CD1c-positive myeloid dendritic cell (primary cell): ENCODE data around the gene ADAM17.
"Not testable (repeated sequence)": the region's sequence is repeated elsewhere in the genome, so short reads cannot be mapped to it uniquely, and the experiment has no call there.

Experiments
- DNase-seq: peaks from one replicate; pipeline ENCODE4 v3.0.0-alpha.2; 2016; ENCODE audit errors: extremely low spot score

The ADAM17 gene

DNA sequence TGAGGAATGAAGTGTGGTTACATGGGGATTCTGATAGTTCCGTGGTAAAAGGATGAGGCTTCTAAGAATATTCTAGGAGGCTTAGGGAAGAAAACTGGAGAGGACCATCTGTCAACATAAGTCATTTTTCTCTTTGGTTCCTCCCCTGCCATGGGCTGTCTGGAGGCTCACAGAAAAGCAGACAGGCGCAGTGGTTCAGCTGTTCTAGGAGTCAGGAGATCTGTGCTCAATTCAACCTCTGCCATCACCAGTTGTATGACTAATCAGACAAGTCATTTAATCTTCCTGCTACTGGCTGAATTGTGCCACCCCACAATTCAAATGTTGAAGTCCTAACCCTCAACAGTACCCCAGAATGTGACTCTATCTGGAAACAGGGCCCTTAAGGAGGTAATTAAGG lies 36.4 kb downstream of the ADAM17 start:
- no peak for DNase-seq

DNA sequence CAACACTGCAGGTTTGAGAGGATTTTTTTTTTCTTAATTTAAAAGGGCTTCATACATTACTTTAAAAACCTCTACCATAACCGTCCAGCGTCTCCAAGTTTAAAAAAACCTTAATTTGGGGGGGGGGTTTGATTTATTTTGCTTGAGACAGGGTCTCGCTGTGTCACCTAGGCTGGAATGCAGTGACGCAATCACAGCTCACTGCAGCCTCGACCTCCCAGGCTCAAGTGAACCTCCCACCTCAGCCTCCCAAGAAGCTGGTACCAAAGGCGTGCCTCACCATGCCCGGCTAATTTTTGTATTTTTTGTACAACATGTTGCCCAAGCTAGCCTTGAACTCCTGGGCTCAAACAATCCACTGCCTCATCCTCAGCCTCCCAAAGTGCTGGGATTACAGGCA lies 36.9 kb downstream of the ADAM17 start:
- DNase-seq, result no peak

DNA sequence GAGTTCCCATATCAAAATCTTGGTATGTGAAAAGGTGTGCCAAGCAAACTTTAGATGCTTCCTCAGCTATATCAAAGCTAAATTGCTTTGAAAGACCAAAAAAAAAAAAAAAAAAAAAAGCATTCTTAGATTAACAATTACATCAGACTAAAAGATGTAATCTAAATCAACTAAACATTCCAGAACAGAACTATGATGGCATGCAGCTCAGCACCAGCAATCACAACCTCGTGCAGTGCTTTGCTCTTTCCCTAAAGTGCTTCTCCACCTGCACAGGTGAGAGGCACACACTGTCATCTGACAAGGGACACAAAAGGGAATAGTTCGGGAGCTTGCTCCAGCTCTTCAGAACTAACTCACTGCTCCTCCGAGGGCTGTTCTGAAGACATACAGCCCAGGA lies 37.5 kb downstream of the ADAM17 start:
- DNase-seq, result no peak

DNA sequence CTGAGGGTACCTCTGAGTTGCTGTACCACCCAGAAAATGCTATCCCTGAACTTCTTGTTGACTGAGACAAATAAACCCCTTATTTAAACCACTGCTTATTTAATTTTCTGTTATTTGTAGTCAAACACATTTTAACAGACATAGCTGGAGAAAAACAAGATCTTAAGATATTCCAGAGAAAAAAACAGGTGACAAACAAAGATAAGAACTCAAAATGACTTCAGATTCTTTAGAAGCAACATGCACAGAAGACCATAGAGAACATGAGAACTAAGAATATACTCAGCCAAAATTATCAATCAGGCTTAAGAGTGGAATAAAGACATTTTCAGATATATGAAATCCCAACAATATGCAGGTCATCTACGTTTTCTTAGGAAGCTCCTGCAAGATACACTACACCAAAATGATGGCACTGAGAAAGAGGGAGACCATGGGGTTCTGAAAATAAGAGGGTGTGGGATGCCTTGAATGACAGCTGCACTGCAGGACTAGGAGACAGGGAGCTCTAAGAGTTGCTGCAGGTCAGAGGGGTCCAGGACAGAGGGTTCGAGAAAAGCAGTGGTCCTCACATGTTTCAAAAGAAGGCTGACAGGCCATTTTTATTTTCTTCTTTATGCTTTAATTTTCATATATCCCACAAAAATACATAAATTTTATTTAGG lies 38.4 kb downstream of the ADAM17 start:
- DNase-seq, result no peak

DNA sequence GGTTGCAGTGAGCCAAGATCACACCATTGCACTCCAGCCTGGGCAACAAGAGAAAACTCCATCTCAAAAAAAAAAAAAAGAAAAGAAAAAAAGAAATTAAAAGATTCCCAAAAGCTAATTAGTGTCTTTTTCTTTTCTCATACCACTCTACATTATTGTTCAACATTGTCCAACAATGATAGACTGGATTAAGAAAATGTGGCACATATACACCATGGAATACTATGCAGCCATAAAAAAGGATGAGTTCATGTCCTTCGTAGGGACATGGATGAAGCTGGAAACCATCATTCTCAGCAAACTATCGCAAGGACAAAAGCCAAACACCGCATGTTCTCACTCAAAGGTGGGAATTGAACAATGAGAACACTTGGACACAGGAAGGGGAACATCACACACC lies 41.7 kb downstream of the ADAM17 start:
- DNase-seq, result not testable (repeated sequence)

DNA sequence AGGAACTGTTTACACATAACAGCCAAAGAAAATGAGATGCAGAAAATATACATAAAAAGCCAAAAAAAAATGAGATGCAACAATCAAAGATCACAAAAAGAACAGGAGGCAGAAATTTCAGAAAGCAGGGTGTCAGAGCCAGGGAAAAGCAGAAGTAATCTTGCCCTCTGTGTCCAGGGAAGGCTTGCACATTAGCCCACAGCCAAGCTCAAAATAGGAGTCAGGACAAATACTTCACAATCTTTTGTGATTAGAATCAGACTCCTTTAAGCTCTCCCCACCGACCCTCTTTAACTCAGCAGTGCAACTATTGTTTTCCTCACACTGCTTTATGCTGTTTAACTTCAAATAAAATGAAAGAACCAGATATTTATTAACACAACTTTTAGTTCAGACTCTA lies 46.7 kb downstream of the ADAM17 start:
- DNase-seq, result peak; percentile 12

DNA sequence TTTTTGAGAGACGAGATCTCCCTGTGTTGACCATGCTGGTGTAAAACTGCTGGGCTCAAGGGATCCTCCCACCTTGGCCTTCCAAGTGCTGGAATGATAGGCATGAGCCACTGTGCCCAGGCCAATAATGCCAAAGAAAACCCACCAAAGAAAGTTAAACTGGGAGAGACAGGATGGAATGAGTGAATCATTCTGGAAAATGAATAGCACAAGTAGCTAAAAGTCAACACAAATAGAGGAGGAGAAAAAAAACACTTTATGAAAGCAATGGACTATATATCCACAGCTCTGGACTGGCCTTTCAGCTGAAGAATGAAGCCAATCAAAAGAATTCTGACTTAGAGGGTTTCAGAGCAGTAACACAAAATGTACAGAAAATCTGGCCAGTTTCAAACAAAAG lies 57.4 kb downstream of the ADAM17 start:
- no peak for DNase-seq

DNA sequence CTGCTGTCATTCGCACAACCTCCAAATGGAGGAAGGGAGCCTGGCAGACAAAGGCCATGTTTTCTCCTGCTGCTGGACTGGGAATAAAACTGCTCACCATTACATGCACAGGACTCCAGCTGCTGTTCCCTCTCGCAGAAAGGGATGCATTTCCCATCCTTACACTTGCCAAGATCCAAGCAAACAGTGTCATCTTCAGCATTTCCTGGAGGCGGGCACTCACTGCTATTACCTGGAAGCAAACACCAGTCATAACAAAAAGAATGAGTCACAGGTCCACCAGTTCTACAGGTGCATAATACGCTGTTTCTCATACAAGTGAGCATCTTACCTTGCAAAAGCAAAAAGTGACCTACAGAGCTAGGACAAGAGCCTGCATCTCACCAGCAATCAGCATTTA lies 58.6 kb downstream of the ADAM17 start:
- no peak for DNase-seq

DNA sequence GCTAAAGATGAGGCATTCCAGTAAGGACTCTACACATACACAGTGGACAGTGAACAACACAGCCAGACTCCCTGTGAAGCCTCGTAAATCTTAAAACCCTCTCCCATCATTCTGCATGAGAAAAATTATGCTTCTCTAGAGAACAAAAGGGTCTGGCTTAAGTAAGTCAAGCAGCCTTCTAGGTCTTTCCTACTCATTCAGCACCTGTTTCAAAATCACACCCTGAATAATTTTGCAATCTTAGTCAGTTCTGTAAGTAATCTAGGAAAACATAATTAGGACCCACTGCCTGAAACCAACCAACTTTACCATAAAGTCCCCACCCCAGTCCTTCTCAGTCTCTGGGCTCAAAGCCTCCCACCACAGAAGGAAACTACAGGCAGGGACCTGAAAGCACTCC lies 61.5 kb downstream of the ADAM17 start:
- DNase-seq, result no peak

DNA sequence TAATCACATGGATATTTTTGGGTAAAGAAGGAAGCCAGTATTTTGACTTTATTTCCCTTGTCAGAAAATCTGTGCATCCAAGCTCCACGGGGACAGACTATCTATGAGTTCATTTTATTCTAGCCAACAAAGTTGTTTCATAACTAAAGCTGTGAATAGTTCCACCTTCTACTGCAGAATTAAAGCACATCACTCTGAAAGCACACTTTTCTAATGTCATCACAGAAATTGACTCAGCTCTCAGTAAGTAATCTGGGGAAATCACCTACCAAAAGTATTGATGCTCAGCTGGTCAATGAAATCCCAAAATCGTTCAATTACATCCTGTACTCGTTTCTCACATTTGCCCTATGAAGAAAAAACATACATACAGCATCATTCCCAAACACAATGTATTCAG lies 62.2 kb downstream of the ADAM17 start:
- no peak for DNase-seq

DNA sequence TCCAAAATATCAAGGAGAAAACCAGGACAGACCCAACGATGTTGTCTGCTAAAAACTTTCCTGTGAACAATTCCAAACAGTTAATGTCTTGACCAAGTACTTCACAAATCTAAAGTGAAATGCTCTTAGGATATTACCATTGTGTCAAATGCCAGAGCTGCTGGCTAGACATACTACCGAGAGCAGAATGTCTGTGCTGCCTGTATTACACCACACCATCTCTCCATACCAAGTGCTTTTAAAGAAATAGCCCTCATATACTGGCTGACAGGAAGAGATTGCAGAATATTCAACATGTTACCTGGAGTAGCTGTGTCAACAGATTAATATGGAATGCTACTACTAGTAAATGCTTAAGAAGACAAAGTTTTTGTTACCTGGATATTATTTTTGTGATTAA lies 62.7 kb downstream of the ADAM17 start:
- DNase-seq, result no peak

DNA sequence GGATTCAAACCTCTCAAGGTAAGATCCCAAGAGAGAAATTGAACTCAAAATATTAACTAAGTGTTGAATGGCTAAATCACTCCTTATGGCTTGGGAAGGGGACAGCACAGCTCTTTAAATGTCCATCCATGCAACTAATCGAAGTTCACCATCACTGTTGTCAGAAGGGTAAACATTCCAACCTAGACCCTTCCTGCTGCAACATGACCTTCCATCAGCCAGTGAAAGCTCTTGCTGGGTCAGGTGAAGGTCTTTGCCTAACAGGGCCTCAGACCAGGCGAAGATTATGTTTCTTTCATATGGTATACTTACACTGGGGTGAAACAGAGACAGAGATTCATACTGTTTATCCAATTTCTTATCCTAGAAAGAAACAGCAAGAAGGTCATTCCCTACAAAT lies 64.8 kb downstream of the ADAM17 start:
- DNase-seq, result no peak

DNA sequence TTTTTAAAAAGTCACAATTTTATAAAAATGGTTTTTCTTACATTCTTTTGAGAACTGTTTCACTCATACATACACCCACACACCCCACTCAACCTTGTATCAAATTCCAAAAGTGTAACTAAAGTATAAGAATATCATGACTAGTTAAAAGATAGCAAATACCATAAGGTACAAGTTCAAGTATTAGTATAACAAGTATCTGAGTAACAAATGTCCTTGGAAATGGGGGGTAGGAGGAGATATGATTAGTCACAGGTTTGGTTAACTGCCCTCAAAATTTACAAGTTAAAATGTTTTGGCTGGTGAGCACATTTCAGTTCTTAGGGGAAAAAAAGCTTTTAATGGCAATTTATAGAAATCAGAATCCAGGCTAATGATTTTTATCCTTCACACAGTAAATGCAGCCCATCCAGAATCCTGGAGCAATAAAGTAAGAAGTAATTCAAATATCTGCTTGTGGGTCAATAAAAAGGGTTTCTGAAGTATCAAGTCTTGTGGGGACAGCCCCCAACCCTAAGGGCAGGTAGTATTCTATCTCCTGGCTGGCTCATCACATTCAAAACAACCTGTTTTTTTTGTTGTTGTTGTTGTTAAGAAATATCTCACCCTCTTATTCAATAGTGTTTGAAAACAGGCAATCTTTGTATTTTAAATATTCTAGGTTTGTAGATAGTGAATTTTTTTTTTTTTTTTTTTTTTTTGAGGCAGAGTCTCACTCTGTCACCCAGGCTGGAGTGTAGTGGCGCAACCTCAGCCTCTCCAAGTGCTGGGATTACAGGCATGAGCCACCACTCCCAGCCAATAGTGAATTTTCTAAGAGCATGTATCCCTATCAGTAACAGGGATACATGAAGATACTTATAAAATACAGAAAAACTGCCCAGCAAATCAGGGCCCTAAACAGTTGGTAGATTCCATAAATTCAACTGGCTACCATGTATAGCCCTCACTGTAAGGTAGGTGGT lies 66.8 kb downstream of the ADAM17 start:
- no peak for DNase-seq

DNA sequence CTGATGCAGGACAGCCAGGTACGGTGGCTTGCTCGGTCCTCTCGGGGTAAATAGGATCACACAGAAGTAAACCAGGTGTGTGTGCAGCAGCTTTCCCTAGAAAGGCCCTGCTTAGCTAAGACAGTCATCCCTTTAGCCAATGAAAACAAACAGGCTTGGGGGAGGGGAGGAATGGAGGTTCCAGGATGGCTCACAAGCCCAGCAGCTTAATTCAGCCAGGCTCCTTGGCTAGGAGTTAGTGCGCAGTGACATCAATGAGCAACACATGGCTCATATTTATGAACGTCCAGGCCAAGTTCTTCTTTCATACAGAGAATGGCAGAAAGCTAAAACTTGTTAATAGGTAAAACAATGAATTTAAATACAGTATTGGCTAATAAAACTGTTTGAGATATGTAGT lies 71.1 kb downstream of the ADAM17 start:
- DNase-seq, result no peak

DNA sequence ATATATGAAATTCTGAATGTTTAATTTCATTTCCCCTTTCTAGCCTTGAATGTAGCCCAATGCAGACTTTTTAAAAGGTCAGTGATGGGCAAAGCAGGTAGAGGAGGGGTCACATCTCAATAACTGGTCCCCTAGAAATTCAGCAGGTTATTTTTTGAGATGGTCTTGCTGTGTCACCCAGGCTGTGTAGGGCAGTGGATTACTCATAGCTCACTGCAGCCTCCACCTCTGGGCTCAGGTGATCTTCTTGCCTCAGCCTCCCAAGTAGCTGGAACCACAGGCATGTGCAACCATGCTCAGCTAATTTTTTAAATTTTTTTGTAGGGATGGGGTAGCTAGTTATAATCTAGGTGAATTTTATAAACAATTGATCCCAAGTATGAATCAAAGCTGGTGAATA lies 72.5 kb downstream of the ADAM17 start:
- no peak for DNase-seq

DNA sequence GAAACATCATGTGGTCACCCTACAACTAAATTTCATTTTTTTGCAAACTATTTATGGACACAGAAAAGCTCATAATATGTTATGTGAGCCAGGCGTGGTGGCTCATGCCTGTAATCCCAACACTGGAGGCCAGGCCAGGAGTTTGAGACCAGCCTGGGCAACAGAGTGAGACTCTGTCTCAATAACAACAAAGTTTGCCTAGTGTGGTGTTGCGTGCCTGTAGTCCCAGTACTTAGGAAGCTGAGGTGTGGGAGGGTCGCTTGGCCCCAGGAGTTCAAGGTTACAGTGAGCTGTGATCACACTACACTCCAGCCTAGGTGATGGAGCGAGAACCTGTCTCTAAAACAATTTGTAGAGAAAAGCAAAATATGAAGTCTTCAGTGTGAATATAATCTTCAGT lies 75.5 kb downstream of the ADAM17 start:
- no peak for DNase-seq

DNA sequence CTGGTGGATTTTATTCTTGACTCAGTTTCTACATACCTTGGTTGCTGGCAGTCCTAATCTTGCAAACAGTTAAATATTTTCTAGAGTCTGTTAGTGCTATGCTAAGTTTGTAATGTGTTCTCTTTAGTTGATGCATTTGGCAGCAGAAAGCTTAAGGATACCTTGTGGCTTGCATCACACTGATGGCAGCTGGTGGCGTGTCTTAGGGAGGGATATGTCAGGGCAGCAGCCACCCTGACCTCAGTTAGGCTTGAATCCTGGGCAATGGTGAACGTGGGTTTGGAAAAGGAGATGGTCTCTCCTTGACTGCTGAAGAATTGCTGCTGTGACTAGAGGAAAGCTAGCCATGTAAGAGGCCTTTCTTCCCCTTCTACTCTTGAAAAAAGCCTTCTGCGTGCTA lies 77.1 kb downstream of the ADAM17 start:
- no peak for DNase-seq

DNA sequence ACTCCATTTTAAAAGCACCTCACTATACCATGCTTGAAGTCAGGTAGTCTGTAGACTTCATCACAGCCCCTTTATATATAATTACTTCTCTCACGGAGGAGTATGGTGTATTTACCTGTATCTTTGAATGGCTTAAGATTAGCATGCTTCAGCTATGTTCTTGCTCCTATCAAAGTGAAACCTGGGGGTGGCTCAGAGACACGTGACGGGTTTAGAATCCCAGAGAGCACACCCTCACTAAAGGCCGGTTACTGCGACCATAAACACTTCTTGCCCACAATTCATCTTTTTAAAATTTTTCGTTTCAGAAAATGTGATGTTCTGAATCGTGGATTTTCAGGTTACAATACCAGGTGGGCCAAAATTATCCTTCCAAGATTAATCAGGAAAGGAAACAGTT lies 77.7 kb downstream of the ADAM17 start:
- no peak for DNase-seq

DNA sequence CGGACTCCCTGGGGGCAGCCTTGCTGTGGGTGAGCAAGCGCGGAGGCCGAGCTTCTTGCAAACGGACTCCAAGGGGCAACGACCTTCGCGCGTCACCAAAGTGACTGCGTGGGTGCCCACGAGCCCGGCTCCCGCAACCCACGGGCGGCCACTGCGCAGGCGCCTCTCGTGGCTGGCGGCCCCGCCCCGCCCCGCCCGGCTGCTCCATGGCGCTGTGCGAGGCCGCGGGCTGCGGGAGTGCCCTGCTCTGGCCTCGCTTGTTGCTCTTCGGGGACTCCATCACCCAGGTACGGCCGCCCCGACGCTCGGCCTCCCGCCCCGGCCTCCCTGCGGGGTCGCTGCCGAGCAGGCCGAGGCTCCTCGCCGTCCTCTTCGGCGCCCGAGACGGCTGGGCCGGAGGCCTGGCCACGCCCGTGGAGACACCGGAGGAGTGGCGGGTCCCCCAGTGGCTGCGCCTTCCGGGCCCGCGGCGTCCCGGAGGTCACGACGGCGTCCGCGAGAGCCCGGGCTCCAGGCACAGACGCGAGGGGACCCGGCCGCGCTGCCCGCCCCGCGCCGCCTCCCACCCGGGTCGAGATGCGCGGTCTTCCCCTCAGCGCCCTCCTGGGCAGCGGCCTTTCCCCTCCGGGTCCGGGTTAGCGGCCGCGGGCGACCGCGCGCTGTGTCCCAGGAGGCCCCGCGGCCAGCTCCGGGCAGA lies 81.1 kb downstream of the ADAM17 start, which contains the start of gene IAH1:
TSS of gene IAH1 (plus strand) at position 191 of the 697 bp plus-strand sequence. CDS start at position 207, 16 bp downstream.
- peak; percentile 87 for DNase-seq

DNA sequence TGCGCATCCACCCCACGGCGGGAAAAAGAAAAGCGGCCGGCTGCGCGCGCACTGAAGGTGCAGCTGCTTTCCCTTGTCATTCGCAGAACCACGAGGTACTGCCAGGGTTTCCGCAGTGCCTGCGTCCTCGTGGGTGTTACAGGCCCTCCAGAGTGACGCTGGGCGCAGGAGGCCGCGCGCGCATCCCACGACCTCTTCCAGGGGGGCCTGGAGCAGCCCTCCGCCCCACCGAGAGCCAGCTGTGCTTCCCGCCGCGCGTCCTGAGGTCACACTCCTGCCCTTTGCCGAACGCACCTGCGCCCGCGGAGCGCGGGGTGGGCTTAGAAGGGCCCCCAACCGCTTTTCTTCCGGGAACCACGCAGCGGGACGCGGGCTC lies 81.7 kb downstream of the ADAM17 start:
- peak; percentile 74 for DNase-seq

DNA sequence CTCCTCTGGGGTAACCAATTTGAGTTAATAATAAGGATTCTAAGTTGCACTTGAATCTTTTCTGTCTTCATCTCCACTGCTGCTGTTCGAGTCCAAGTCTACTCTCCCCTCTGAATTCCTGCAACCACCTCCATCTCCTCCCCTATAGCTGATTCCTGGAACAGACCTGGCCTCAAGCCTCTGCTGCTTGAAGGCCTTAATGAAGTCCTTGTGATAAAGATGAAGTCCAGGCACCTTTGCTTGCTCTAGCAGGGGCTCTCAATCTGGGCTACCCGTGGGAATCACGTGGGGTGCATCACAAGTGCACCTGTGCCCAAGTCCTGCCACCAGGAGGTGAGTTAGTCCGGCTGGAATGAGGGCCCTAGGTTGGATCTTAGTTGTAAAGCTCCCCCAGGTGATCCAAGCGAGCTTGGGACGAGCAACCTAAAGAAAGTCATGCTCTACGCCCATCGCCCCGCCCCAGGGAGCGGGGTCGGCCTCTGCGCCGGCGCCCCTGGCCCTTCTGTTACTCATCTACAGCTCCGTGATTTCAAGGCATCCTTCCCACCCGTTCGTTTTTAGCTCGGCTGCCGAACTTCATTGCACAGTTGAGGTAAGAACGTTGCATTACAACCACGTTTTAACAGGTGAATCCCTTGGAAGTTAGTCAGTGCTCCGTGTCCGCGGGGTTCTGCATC lies 82.2 kb downstream of the ADAM17 start:
- DNase-seq, result no peak

DNA sequence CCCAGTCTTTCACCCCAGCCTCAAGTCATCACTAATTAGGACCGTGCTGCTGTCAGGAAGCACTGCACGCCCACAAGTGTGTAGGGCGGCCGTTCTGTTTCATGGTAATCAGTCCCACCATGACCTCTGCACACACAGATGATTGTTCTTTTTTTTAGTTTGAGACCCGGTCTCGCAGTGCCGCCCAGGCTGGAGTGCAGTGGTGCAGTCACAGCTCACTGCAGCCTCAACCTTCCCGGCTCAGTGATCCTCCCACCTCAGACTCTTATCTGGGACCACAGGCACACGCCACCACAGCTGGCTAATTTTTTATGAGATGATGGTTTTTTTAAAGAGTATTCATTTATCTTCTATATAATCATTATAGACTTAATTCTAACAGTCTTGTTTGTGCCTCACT lies 83.1 kb downstream of the ADAM17 start:
- DNase-seq, result no peak
